Skeletal muscle satellite cell (primary cell): Measurements from ENCODE around the gene MBD1.
"Not testable (repeated sequence)": the region's sequence is repeated elsewhere in the genome, so short reads cannot be mapped to it uniquely, and the experiment has no call there.

Experiments used
- H3K27me3 ChIP-seq: 2 replicates; pipeline ENCODE4 v1.7.0; 2013; ENCODE audit warnings: low read length; ENCODE audit not compliant: control insufficient read depth, insufficient read depth
- H3K36me3 ChIP-seq: 2 replicates; pipeline ENCODE4 v1.7.0; 2013; ENCODE audit warnings: mild to moderate bottlenecking, control low read depth, low read length; ENCODE audit not compliant: insufficient read depth
- H3K4me1 ChIP-seq: 2 replicates; pipeline ENCODE4 v1.7.0; 2013; ENCODE audit warnings: low read length; ENCODE audit not compliant: control insufficient read depth, insufficient read depth
- H3K4me2 ChIP-seq: 2 replicates; pipeline ENCODE4 v1.7.0; 2013; ENCODE audit warnings: mild to moderate bottlenecking, low read length
- H3K4me3 ChIP-seq: 2 replicates; pipeline ENCODE4 v1.7.0; 2013; ENCODE audit warnings: low read length
- H3K9ac ChIP-seq: 2 replicates; pipeline ENCODE4 v1.7.0; 2013; ENCODE audit warnings: mild to moderate bottlenecking, low read depth, low read length, moderate library complexity
- H3K9me3 ChIP-seq: replicated peaks from 2 replicates; pipeline ENCODE4 v1.7.0; 2013; ENCODE audit warnings: mild to moderate bottlenecking, control low read depth, low read length

MBD1 gene

DNA sequence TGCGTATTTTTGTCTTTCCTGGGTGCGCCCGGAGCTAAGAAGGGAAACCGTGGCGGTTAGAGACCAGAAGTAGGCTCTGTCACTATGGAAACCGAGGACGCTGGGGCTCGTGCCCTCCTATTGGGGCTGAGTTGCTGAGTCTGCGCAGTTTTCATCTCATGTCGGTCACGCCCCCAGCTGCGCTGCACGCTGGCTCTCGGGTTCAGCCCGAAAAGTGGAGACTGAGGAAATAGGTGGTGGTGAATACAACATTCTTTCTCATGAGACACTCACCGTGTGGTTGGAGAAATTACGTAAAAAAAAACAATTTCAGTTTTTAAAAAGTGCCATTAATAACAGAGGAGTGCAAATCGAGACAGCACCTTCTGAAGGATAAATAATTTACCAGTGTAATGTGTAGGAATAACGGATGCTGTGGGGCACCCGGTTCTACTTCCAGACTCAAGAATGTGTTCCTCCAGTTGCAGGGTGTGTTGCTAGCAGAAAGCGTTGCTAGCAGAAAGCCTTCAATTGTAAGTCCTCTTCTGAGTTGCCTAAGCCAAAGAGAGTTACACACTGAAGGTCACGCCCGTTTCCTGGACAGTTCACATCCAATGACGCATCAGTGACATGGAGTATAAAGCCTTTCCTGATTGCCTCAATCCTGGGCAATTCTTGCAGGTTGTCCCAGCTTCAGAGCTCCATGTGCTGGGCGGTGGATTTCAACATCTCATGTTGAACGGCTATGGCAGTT lies 26.6 kb upstream of the MBD1 start:
- Histone ChIP-seq H3K4me2 (peak overlapping the region; percentile 86), H3K27me3 (peaks cover 16% of the 10 kb centered on the region), H3K4me3 (peak overlapping the region; percentile 67), H3K9ac (peak overlapping the region; percentile 45), H3K9me3 (no peaks in the 10 kb centered on the region), H3K36me3 (no peaks in the 10 kb centered on the region), H3K4me1 (peaks cover 8% of the 10 kb centered on the region)

- Histone ChIP-seq H3K4me2 (peak overlapping the region; percentile 86), H3K9ac (peak overlapping the region; percentile 45), H3K4me3 (peak overlapping the region; percentile 67), H3K4me1 (peaks cover 8% of the 10 kb centered on the region), H3K36me3 (no peaks in the 10 kb centered on the region), H3K27me3 (peaks cover 21% of the 10 kb centered on the region), H3K9me3 (no peaks in the 10 kb centered on the region)
These were observed 26.0 kb upstream of the MBD1 start for GRCh38 chr18:50307400-50307737.

DNA sequence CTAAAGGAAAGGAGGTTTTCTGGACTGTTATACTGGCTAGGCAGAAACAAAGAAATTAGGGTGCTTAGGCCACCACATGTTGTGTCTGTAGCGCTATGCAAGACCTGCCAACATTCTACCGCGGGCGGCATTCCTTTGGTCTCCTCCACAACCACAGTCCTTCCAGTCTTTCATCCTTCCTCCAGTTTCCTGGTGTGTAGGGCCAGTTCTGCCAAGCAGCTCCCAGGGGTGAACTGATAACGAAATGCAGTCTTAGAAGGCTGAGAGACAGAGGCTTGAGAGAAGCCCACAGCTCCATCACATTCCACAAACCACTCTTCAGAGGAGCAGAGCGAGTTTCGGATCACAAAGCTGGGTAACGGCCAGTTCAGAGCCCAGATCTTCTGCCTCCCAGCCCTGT lies 25.6 kb upstream of the MBD1 start:
- H3K36me3 ChIP-seq = no peaks in the 10 kb centered on the region
- H3K9ac ChIP-seq = no peak overlapping the region
- H3K27me3 ChIP-seq = peaks cover 23% of the 10 kb centered on the region
- peak overlapping the region; percentile 67 for H3K4me3 ChIP-seq
- H3K4me2 ChIP-seq = peak overlapping the region; percentile 86
- peaks cover 8% of the 10 kb centered on the region for H3K4me1 ChIP-seq
- H3K9me3 ChIP-seq = no peaks in the 10 kb centered on the region

- Histone ChIP-seq H3K4me2 (no peak overlapping the region), H3K4me1 (peaks cover 2% of the 10 kb centered on the region), H3K4me3 (no peak overlapping the region), H3K9me3 (no peaks in the 10 kb centered on the region), H3K9ac (no peak overlapping the region), H3K27me3 (peaks cover 45% of the 10 kb centered on the region), H3K36me3 (no peaks in the 10 kb centered on the region)
These were observed 19.8 kb upstream of the MBD1 start for GRCh38 chr18:50301074-50301473.

DNA sequence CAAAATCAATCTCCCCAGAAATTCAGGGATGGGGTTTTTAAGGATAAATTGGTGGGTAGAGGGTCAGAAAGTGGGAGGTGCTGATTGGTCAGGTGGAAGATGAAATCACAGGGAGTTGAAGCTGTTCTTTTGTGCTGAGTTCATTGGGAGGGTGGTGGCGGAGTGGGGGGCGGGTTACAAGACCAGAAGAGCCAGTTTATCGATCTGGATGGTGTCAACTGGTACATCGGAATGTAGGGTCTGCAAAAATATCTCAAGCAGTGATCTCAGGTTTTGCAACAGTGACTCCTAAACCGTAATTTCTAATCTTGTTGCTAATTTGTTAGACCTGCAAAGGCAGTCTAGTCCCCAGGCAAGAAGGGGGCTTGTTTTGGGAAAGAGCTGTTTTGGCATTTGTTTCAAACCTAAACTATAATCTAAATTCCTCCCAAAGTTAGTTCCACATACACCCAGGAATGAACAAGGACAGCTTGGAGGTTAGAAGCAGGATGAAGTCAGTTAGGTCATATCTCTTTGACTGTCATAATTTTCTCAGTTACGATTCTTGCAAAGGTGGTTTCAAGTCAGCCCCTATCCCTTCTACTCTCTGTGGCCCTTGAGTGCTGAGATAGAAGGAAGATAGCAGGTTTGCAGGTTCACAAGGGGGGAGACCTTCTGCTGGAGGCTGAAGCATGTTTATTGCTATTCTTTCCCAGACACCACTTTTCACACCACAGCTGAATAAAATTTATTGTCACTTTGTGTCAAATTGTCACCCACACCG lies 18.5 kb upstream of the MBD1 start:
- peaks cover 41% of the 10 kb centered on the region for H3K27me3 ChIP-seq
- H3K36me3 ChIP-seq = no peaks in the 10 kb centered on the region
- H3K4me1 ChIP-seq = peaks cover 2% of the 10 kb centered on the region
- no peak overlapping the region for H3K4me3 ChIP-seq
- no peak overlapping the region for H3K9ac ChIP-seq
- no peaks in the 10 kb centered on the region for H3K9me3 ChIP-seq
- no peak overlapping the region for H3K4me2 ChIP-seq

DNA sequence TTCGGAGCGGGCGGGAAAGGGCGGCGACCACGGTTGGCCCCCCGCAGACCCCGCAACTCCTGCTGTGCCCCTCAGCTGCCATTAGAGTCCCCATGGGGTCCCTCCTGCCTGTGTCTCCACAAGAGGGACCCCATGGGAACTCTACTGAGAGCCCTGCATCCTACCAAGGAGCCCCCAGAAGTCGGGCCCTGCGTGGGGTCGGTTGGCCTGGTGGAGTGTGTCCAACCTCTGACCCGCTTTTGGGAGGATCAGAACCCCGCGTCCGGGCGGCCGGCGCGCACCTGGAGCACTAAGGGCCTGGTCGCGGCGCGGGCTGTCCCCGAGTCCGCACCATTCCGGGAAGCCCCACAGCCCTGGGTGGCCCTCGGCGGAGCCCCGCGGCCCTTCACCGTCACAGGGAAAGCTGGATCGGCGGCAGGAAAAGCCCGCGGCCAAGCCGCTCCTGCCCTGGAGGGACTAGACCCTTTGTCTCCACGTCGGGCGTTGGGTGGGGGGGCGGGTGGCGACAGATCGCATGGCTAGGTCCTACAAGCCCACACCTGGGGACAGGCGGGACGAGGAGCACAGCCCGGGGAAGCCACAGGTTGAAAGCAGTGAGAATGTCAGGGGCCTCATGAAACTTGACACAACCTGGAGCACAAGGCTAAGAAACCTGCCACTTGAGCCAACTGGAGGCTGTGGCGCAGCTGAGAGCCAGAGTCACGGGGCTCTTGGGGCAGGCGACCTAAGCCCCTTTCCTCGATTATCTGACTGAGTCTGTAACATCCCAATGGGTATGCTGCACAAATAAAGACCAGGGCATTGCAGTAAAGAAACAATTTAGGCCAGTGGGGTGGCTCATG lies 17.3 kb upstream of the MBD1 start:
- peak overlapping the region; percentile 68 for H3K4me3 ChIP-seq
- H3K27me3 ChIP-seq = peaks cover 40% of the 10 kb centered on the region

DNA sequence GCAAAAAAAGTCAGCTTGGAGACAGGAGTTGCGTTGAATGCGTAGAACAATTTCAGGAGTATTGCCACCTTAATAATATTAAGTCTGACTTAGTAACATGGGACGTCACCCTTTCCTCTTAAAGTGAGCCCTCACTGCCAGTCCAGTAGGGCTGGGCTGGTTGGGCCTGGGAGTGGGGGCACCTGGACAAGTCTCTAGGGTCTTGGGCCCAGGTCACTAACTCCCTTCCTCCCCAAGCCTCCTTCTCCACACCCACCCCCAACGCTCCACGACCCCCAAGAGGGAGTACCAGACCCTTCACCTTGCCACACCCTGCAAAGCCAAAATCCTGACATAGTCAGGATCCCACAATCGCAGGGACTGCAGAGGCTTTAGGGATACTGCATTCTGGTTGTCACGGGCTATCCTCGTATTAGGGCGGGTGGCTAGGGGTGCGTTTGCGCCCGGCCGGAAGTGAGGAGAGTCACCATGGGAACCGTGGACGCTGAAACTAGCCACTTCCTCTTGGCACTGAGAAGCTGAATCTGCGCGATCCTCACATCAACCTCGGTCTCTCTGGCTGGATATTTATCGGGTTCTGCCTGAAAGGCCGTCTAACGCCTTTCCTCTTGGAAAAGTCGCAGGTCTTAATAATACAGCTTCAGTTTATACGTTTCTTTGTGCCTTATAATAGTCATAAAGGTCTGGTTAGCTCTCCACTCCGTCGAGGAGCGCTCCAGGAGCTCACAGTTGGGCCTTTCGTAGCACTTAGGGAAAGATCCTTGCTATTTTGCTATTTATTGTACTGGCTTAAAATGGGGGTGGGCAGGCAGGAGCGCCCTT lies 16.5 kb upstream of the MBD1 start:
- Histone ChIP-seq H3K9me3 (no peaks in the 10 kb centered on the region), H3K4me2 (peak overlapping the region; percentile 83), H3K9ac (peak overlapping the region; percentile 58), H3K27me3 (peaks cover 36% of the 10 kb centered on the region), H3K4me3 (peak overlapping the region; percentile 68), H3K4me1 (peaks cover 2% of the 10 kb centered on the region), H3K36me3 (no peaks in the 10 kb centered on the region)

More for the DNA sequence above, 17.3 kb upstream of the MBD1 start:
- H3K9ac ChIP-seq = no peak overlapping the region
- peaks cover 2% of the 10 kb centered on the region for H3K4me1 ChIP-seq
- no peaks in the 10 kb centered on the region for H3K9me3 ChIP-seq
- no peaks in the 10 kb centered on the region for H3K36me3 ChIP-seq
- H3K4me2 ChIP-seq = peak overlapping the region; percentile 83

- Histone ChIP-seq H3K27me3 (peaks cover 22% of the 10 kb centered on the region), H3K4me3 (no peak overlapping the region), H3K9me3 (no peaks in the 10 kb centered on the region), H3K4me1 (peaks cover under 1% of the 10 kb centered on the region), H3K9ac (no peak overlapping the region), H3K36me3 (no peaks in the 10 kb centered on the region), H3K4me2 (no peak overlapping the region)
These were observed 11.7 kb upstream of the MBD1 start for GRCh38 chr18:50293039-50293438.

- Histone ChIP-seq H3K4me1 (peaks cover 18% of the 10 kb centered on the region), H3K9ac (no peak overlapping the region), H3K4me3 (no peak overlapping the region), H3K27me3 (peaks cover 20% of the 10 kb centered on the region), H3K4me2 (no peak overlapping the region), H3K9me3 (no peaks in the 10 kb centered on the region), H3K36me3 (peaks cover 11% of the 10 kb centered on the region)
These were observed 7.8 kb upstream of the MBD1 start for GRCh38 chr18:50289108-50289443.

DNA sequence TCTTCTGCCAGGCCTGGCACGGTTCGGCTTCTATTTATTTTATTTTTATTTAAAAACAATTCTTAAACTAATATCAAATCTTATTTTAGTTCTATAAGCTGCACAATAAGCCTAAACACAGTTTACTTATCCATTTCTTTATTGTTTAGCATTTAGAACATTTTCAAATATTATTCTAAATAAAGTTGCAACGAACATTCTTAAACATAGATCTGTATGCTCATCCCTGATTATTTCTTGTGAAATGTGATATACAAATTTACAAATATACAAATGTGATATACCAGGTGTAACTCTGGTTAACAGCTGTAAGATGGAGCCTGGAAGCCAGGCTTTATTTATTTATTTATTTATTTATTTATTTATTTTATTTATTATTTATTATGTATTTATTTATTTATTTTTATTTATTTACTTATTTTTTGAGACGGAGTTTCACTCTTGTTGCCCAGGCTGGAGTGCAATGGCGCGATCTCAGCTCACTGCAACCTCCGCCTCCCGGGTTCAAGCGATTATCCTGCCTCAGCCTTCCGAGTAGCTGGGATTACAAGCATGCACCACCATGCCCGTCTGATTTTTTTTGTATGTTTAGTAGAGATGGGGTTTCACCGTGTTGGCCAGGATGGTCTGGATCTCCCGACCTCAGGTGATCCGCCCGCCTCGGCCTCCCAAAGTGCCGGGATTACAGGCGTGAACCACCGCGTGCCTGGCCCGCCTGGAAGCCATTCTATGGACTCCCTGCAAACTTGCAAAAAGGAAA lies 7.2 kb upstream of the MBD1 start:
- Histone ChIP-seq H3K27me3 (peaks cover 15% of the 10 kb centered on the region), H3K4me2 (peak overlapping the region; percentile 87), H3K9ac (peak overlapping the region; percentile 61), H3K4me3 (peak overlapping the region; percentile 86), H3K36me3 (peaks cover 16% of the 10 kb centered on the region), H3K4me1 (peaks cover 21% of the 10 kb centered on the region)
- not testable (repeated sequence) for H3K9me3 ChIP-seq
